Activated CD4-positive, alpha-beta T cell treated with anti-CD3 and anti-CD28 coated beads for 48 hours (primary cell): Measurements from ENCODE around the gene SNPH.
"Not testable (repeated sequence)": the region's sequence is repeated elsewhere in the genome, so short reads cannot be mapped to it uniquely, and the experiment has no call there.

Experiments
- DNase-seq: peaks from one replicate; pipeline ENCODE4 v3.0.0-alpha.2; 2020

SNPH gene, protein sequence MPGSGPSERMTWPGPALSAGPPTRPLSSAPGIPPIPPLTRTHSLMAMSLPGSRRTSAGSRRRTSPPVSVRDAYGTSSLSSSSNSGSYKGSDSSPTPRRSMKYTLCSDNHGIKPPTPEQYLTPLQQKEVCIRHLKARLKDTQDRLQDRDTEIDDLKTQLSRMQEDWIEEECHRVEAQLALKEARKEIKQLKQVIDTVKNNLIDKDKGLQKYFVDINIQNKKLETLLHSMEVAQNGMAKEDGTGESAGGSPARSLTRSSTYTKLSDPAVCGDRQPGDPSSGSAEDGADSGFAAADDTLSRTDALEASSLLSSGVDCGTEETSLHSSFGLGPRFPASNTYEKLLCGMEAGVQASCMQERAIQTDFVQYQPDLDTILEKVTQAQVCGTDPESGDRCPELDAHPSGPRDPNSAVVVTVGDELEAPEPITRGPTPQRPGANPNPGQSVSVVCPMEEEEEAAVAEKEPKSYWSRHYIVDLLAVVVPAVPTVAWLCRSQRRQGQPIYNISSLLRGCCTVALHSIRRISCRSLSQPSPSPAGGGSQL

GRCh38 chr20:1266167-1266973 is at the start of gene SNPH:
Gene SNPH, plus strand, starts transcription at chr20:1266294. Its CDS starts 29,946 bp downstream, at chr20:1296240.
- DNase-seq = peak; percentile 79

DNA sequence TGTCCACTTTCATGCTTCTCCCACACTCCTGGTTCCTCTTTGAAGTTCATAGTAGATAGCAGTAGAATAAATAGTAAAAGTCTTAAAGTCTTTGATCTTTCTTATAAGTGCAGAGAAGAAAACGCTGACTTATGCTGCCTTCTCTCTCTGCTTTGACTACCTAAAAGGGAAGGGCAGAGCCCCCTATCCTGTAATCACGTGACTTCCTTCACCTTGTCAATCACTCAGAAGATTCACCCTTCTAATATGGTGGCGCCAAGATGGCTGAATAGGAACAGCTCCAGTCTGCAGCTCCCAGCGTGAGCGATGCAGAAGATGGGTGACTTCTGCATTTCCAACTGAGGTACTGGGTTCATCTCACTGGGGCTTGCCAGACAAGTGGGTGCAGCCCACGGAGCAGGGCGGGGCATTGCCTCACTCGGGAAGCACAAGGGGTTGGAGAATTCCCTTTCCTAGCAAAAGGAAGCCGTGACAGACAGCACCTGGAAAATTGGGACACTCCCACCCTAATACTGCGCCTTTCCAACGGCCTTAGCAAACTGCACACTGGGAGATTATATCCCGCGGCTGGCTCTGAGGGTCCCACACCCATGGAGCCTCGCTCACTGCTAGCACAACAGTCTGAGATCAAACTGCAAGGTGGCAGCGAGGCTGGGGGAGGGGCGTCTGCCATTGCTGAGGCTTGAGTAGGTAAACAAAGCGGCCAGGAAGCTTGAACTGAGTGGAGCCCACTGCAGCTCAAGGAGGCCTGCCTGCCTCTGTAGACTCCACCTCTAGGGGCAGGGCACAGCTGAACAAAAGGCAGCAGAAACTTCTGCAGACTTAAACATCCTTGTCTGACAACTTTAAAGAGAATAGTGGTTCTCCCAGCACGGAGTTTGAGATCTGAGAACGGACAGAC is 49.3 kb upstream of the SNPH start:
- not testable (repeated sequence) for DNase-seq

GRCh38 chr20:1222750-1223149 is 43.3 kb upstream of the SNPH start:
- not testable (repeated sequence) for DNase-seq

DNA sequence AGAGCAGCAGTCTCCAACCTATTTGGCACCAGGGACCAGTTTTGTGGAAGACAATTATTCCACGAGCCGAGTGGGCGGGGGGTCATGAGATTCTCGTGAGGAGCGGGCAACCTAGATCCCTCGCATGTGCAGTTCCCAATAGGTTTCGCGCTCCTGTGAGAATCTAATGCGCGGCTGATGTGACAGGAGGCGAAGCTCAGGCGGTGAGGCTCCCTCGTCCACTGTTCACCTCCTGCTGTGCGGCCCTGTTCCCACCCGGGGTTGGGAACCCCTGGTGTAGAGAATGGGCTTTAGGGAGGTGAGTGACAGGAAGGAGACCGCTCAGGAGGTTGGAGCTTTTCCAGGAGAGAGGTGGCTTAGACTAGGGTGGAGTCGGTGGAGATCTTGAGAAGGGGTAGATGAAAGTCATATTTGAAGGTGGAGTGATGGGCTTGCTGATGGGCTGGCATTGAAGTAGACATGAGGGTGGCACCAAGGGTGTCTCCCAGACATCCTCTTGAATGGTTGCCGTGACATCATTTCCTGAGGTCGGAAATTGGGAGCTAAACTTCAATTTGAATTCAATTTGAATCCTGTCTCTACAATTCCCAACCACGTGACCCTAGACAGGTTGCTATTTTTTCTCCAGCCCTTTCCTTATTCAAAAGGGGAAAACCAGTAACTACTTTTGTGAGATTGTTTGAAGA is 41.7 kb upstream of the SNPH start:
- DNase-seq = no peak

DNA sequence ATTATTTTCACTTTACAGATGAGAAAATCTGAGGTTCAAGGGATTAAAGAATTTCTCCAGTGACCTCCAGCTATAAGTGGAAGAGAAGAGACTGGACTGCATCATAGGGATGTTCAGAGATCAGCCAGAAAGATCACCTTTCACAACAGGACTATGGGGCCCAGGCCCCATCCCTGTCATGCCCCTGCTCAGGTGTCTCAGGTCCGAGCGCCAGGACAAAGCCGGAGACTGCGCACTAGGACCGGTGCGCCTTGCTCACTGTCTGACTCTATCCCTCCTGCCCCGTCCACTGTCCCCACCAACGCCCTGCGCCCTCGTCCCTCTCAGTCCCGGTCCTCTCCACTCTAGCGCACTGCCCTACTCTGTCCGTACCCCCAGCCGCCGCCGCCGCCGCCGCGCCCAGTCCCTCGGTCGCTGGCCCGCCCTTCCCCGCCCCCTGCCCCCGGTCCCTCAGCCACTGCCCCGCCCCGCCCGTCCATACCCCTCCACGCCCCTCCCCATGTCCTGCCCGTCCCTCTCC is 40.8 kb upstream of the SNPH start:
- DNase-seq = no peak

DNA sequence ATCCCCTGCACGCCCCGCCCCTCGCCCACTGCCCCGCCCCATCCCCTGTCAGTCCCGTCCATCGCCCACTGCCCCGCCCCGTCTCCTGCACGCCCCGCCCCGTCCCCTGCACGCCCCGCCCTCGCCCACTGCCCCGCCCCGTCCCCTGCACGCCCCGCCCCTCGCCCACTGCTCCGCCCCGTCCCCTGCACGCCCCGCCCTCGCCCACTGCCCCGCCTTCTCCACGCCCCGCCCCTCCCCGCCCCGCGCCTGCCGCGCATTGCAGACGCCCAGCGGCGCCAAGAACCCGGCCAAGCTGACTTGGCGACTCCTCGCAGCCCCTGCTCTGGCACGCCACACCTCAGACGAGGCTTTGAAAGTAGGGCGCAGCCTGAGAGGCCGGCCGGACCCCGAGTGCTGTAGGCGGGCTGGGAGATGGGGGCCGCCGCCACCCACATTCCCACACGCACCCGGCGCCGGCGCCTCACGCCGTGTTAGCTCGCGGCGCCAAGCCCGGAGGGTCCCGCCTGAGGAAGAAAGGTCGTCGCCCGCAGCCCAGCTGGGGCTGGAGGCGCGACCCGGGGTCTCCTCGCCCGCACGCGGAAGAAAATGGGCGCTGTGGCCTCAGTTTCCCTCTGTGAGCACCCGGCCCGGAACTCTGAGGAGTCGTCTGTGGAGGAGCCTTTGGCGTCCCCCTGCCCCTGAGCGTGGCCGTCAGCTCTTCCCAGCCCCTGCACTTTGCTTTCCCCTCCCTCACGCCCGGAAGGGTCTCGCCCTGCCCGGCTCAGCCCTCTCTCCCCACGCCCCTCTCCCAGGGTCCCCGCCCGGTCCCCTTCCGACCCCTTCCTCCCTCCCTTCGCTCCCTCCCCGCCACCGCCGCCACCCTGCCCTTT is 40.1 kb upstream of the SNPH start, which contains the start of gene RAD21L1:
Gene RAD21L1 (plus strand): TSS at position 262 of the 872 bp plus-strand sequence. CDS start 2,410 bp downstream, outside the sequence.
- DNase-seq = peak; percentile 87

DNA sequence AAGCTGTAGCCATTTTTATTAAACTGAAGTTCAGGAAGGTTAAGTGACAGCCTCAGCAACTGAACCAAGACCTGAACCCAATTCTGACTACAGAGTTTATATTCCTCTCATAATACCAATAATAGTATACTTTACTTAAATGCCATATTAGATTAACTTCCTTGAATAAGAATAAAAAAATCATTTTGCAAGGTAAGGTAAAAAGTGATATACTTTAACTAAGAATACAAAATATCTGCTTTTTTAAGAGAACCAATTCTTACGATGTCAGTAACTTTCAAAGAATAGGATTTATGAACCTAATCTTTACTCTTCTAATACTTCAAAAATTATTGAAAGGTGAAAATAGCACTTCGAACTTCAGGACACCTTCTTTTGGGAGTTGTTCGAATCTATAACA is 36.6 kb upstream of the SNPH start:
- DNase-seq = no peak

DNA sequence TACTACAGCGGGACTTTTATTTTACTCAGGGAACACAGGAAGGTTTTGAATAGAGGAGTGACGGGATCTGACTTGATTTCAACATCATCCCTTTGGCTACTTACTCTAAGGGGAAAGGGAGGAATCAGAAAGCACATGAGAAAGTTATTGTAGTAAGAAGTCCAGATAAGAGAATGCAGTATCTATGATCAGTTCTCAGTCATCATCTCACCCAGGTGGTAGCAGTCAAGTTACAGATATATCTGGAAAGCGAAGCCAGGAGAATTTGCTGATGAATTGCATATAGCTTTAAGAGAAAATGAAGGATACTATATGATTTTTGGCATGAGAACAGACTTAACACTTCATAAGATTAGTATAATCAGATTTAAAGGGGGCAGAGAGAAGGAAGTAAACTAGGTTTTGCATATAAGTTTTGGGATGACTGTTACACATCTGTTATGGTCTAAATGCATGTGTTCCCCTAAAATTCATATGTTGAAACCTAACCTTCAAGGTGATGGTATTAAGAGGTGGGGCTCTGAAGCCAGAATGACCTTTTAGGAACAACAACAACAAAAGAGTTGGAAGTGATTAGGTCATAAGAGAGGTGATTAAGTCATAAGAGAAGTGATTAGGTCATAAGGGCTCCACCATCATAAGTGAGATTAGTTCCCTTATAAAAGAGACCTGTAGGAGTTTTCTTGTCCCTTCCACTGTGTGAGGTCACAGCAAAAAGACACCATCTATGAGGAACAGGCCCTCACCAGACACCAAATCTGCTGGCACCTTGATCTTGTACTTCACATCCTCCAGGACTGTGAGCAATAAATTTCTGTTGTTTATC is 33.6 kb upstream of the SNPH start:
- DNase-seq = no peak

GRCh38 chr20:1240549-1240948 is 25.5 kb upstream of the SNPH start:
- DNase-seq = no peak

DNA sequence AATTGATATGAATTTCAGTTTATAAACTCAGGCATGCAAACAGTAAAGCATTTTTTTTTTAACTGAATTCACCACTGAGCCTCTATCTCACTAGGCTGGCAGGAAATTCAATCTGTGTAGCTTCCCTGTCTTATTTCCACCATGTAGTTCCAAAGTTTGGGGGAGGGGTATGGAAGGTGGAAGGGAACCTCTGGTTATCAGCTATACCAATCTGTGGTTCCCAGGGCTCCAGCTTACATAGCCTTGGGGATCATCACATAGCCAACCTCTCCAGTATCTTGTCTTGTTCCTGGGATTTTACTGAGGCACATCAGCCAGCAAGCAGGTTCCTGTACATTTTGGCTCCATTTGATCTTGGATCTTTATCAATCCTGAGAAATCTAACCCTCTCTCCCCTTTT is 24.6 kb upstream of the SNPH start:
- no peak for DNase-seq

GRCh38 chr20:1242099-1242498 is 24.0 kb upstream of the SNPH start:
- DNase-seq = no peak

DNA sequence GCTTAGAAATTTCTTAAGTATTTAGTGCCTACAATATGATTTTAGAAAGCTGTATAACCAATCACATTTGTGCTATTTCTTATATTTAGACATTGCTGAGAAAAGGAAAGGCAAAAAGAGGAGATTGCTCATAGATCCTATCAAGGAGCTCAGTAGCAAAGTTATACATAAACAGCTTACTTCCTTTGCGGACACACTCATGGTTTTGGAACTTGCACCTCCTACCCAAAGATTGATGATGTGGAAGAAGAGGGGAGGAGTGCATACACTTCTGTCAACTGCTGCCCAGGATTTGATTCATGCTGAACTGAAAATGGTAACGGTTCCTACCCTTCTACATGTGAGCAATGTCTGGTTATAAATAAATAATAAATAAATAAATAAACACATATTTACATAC is 23.6 kb upstream of the SNPH start:
- no peak for DNase-seq

DNA sequence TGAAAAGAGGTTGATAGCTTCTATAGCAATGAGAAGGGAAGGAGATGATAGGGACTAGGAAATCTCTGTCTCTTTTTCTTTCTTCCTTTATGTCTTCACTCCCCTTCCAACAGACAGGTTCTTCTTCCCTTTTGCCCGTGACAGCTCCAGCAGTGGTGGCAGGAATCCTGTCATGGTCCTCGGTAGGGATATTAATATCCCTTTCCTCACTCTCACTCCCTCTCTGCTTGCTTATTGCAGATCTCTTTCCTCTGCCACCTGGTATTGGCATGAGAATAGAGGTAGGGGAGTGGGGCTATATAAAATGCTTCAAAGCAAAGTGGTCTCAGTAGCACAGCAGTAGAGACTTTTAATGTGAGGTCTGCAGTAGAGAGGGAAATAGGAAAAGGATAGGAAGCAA is 20.5 kb upstream of the SNPH start:
- DNase-seq = no peak

- no peak for DNase-seq
Measured at GRCh38 chr20:1247689-1248088, 18.4 kb upstream of the SNPH start.

- not testable (repeated sequence) for DNase-seq
Measured at GRCh38 chr20:1250282-1250681, 15.8 kb upstream of the SNPH start.

GRCh38 chr20:1252416-1252815 is 13.7 kb upstream of the SNPH start:
- no peak for DNase-seq

- DNase-seq = no peak
Measured at GRCh38 chr20:1254254-1254653, 11.8 kb upstream of the SNPH start.

GRCh38 chr20:1255675-1256074 is 10.4 kb upstream of the SNPH start:
- no peak for DNase-seq

- no peak for DNase-seq
Measured at GRCh38 chr20:1263853-1264252, 2.2 kb upstream of the SNPH start.

DNA sequence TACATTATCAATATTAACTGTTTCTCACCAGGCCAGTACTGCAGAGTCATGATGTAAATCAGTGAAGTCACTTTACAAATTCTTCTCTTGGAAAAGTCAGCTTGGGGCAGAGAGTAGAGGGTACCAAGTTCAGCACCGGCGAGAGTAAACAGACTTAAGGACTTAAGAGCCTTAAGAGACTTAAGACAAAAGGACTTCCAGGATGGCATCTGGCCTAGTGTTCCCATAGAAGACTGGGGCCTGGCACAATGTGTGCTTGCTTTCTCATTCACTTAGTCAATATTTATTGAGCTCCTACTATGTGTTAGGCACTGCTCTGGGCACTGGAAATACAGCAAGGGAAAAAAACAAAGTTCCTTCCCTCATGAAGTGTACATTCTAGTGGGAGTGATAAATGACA is 1.4 kb upstream of the SNPH start:
- DNase-seq = no peak
